Right atrium auricular region (tissue), 2 donors: ENCODE data around the gene WWP2. TPM values are rescaled to one million over a fixed set of nuclear protein-coding genes. Genes with fewer than 3 reads are reported as not detected.

ENCODE experiments used
- DNase-seq: peaks from one replicate; pipeline ENCODE4 v3.0.0-alpha.2; 2019; ENCODE audit warnings: low spot score
- H3K27ac ChIP-seq, 2 donors: fragments of 200-600 bp; sonication (generic); 1 replicate in 1 of 2; 2 replicates in 1 of 2; pipeline ENCODE4 v1.5.1; 2016 to 2019
- H3K27me3 ChIP-seq, 2 donors: fragments of 200-600 bp; sonication (generic); one replicate each; pipeline versions ENCODE4 v1.5.1 to v1.6.0; 2017 to 2019
- H3K36me3 ChIP-seq: fragments of 200-600 bp; sonication (generic); one replicate; pipeline ENCODE4 v1.5.1; 2016
- H3K4me1 ChIP-seq, 2 donors: fragments of 200-600 bp; sonication (generic); one replicate each; pipeline versions ENCODE4 v1.5.1 to v1.6.0; 2017 to 2019
- H3K4me3 ChIP-seq, 2 donors: fragments of 200-600 bp; sonication (generic); 1 replicate in 1 of 2; 2 replicates in 1 of 2; pipeline ENCODE4 v1.5.1; 2017 to 2019; ENCODE audit warnings: mild to moderate bottlenecking in 1 of 2, moderate library complexity in 1 of 2
- H3K9me3 ChIP-seq, 2 donors: fragments of 200-600 bp; sonication (generic); one replicate each; pipeline ENCODE4 v1.5.1; 2019
- CTCF ChIP-seq, 2 donors: fragments of 200-600 bp; sonication (generic); IDR thresholded peaks; one replicate each; pipeline ENCODE4 v1.5.1; 2019; ENCODE audit warnings: antibody characterized with exemption in 2 of 2
- total RNA-seq, 2 donors: library from RNA; depleted of rRNA; stranded (reverse); fragments of >200 nt; gene quantifications; one replicate each; pipeline ENCODE4 v1.1.0, GENCODE V29; 2016

The WWP2 gene
- total RNA-seq, 2 donors from 2014 or later, result 16.1 to 21.2 TPM

DNA sequence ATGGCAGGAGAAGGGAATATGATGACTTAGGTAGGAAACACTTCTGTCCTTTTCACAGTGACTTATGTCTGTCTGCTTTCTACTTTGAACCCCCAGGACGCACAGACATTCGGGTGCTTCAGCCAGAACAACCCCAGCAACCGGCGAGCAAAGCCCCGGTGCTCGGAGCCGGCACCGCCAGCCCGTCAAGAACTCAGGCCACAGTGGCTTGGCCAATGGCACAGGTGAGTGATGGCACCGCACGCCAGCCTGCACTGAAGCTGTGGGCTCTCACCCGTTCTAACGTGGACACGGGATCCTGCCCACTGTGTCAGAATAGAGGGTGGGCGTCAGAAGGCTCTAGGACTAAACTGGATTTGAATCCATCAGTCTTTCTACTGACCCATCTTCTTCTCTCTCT lies 109.6 kb downstream of the WWP2 start:
- Histone ChIP-seq H3K36me3 (peaks cover 6% of the 10 kb centered on the region), H3K4me3 (no peak overlapping the region), H3K27me3 (no peaks in the 10 kb centered on the region), H3K4me1 (no peaks in the 10 kb centered on the region), H3K27ac (no peak overlapping the region), H3K9me3 (peaks cover 0 to 4% of the 10 kb centered on the region in 2 donors)
- no peak for DNase-seq
- no peak for TF ChIP-seq CTCF (IDR thresholded peaks at IDR 0.05)

- Histone ChIP-seq H3K4me1 (no peaks in the 10 kb centered on the region), H3K27me3 (no peaks in the 10 kb centered on the region), H3K9me3 (peaks cover 0 to 11% of the 10 kb centered on the region in 2 donors), H3K27ac (no peak overlapping the region), H3K4me3 (no peak overlapping the region), H3K36me3 (peaks cover 14% of the 10 kb centered on the region)
- DNase-seq, result no peak
- no peak for TF ChIP-seq CTCF (IDR thresholded peaks at IDR 0.05)
Observed at GRCh38 chr16:69872888-69873287, 110.8 kb downstream of the WWP2 start.

GRCh38 chr16:69873783-69874182 lies 111.7 kb downstream of the WWP2 start:
- H3K9me3 ChIP-seq, result peaks cover 0 to 11% of the 10 kb centered on the region in 2 donors
- H3K27me3 ChIP-seq, result no peaks in the 10 kb centered on the region
- DNase-seq, result no peak
- no peaks in the 10 kb centered on the region for H3K4me1 ChIP-seq
- H3K27ac ChIP-seq, result no peak overlapping the region
- no peak overlapping the region for H3K4me3 ChIP-seq
- no peak for TF ChIP-seq CTCF (IDR thresholded peaks at IDR 0.05)
- H3K36me3 ChIP-seq, result peaks cover 14% of the 10 kb centered on the region

- H3K36me3 ChIP-seq, result peaks cover 14% of the 10 kb centered on the region
- TF ChIP-seq CTCF (IDR thresholded peaks at IDR 0.05), result no peak
- H3K27me3 ChIP-seq, result no peaks in the 10 kb centered on the region
- H3K4me3 ChIP-seq, result no peak overlapping the region
- no peak overlapping the region for H3K27ac ChIP-seq
- no peak for DNase-seq
- H3K9me3 ChIP-seq, result peaks cover 0 to 11% of the 10 kb centered on the region in 2 donors
- H3K4me1 ChIP-seq, result no peaks in the 10 kb centered on the region
Observed at GRCh38 chr16:69874271-69874670, 112.1 kb downstream of the WWP2 start.

DNA sequence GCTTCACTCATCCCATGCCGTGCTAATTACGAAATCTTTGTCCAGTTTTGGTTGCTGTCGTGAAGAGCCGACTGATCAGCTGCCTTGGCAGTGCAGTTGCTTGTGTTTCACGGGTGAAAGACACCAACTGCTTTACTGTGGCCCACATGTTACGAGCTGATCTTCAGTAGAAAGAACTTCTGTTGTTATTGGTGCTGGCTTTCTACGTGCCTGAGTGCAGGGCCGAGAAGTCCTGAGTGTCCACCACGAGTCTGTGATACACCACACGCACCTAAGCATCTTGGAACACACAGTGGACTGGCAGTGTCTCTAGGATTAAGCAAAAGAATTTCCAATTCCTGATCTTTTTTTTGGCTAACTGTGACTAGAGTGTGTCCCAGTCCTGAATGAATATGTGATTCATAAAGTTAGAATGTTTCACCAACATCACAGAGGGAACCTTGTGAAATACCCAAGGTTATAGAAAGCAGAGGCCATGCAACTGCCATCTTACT lies 118.6 kb downstream of the WWP2 start:
- Histone ChIP-seq H3K4me3 (no peak overlapping the region), H3K27me3 (no peaks in the 10 kb centered on the region), H3K9me3 (peaks cover 0 to 11% of the 10 kb centered on the region in 2 donors), H3K36me3 (peaks cover 10% of the 10 kb centered on the region), H3K4me1 (no peaks in the 10 kb centered on the region), H3K27ac (no peak overlapping the region)
- no peak for TF ChIP-seq CTCF (IDR thresholded peaks at IDR 0.05)
- DNase-seq, result no peak

- no peaks in the 10 kb centered on the region for H3K4me1 ChIP-seq
- peaks cover 10% of the 10 kb centered on the region for H3K36me3 ChIP-seq
- H3K9me3 ChIP-seq, result peaks cover 0 to 11% of the 10 kb centered on the region in 2 donors
- TF ChIP-seq CTCF (IDR thresholded peaks at IDR 0.05), result no peak
- DNase-seq, result no peak
- no peaks in the 10 kb centered on the region for H3K27me3 ChIP-seq
- H3K27ac ChIP-seq, result no peak overlapping the region
- H3K4me3 ChIP-seq, result no peak overlapping the region
Observed at GRCh38 chr16:69881141-69881540, 119.0 kb downstream of the WWP2 start.
